ENCODE measurements around the gene MLLT1. TPM values are rescaled to one million over a fixed set of nuclear protein-coding genes. Genes with fewer than 3 reads are reported as not detected.

MLLT1 gene
- total and polyA plus RNA-seq, 10 donors: 10.1 to 57.2 (median 25.1) TPM

DNA sequence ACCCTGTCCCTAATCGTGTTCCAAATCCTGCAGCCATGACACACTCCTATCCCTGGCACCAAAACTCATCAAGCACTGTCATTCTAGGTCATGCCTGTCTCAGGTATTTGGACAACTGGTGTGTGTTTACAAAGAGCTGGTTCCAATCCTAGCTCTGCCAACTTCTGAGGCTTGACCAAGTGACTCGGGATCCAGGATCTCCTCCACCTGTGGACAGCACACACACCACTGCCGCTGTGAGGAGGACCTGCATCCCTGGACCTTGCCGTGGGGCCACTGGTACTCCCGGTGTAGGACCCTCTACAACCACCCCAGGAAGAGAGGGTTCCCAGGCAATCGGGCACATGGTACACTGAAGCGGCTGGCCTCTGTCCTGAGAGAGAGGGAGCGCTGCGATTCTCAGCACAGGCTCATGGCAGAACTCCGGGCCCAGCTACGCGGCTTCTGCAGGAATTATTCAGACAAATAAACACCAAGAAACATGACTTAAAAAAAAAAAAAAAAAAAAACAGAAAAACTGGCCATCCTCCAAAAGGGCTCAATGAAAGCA, 20.4 kb downstream of the MLLT1 start:
- no peak overlapping the region for H3K4me3 ChIP-seq
- intact Hi-C loops (cut with DNase I; ENCODE audit: low total_unique reads): no loop called here
- H3K27me3 ChIP-seq (replicated peaks in 1 of 7): no peaks in the 10 kb centered on the region
- no peak for DNase-seq
- H3K27ac ChIP-seq: no peak overlapping the region
- 88 to 96% (median 93%) methylated on average over 9 to 12 of the region's 12 CpGs for WGBS, 5 donors
- TF ChIP-seq, protein P1, sequence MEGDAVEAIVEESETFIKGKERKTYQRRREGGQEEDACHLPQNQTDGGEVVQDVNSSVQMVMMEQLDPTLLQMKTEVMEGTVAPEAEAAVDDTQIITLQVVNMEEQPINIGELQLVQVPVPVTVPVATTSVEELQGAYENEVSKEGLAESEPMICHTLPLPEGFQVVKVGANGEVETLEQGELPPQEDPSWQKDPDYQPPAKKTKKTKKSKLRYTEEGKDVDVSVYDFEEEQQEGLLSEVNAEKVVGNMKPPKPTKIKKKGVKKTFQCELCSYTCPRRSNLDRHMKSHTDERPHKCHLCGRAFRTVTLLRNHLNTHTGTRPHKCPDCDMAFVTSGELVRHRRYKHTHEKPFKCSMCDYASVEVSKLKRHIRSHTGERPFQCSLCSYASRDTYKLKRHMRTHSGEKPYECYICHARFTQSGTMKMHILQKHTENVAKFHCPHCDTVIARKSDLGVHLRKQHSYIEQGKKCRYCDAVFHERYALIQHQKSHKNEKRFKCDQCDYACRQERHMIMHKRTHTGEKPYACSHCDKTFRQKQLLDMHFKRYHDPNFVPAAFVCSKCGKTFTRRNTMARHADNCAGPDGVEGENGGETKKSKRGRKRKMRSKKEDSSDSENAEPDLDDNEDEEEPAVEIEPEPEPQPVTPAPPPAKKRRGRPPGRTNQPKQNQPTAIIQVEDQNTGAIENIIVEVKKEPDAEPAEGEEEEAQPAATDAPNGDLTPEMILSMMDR (IDR thresholded peaks at IDR 0.05 in 8 of 11, conservative IDR thresholded peaks at IDR 0.05 in 3 of 11): no peak
- TF ChIP-seq POLR2AphosphoS5 (IDR thresholded peaks at IDR 0.05) (no peak), POLR2A (IDR thresholded peaks at IDR 0.05) (no peak)
- H3K4me1 ChIP-seq: peaks cover 0 to 59% (median 19%) of the 10 kb centered on the region in 6 donors
- H3K36me3 ChIP-seq: peaks cover 0 to 97% (median 41%) of the 10 kb centered on the region in 6 donors
- no peaks in the 10 kb centered on the region for H3K9me3 ChIP-seq

DNA sequence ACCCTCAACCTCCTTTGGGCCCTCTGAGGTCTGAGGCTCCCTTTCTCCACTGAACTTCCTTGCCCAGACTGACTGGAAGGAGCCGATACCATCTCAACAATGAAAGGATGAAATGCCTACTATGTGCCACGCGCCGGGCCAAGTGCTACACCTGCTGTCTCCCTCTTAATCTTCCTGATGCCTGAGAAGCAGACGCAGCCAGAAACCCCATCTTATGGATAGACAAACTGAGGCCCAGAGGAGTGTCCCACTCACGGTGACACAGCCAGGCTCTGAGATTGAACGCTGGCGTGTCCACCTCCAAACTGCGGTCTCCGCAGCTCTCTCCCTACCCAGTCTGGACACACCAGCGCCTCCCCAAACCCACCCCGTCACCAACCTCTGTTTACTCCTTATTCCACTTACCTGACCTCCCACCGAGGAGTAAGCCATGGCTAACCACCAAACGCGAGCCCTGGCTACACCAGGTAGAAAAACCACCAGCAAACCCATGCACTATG, 20.9 kb downstream of the MLLT1 start:
- DNase-seq: no peak
- no peak overlapping the region for H3K27ac ChIP-seq
- peaks cover 0 to 97% (median 41%) of the 10 kb centered on the region in 6 donors for H3K36me3 ChIP-seq
- H3K4me3 ChIP-seq: no peak overlapping the region
- H3K27me3 ChIP-seq (replicated peaks in 1 of 7): no peaks in the 10 kb centered on the region
- H3K4me1 ChIP-seq: peaks cover 0 to 58% (median 17%) of the 10 kb centered on the region in 6 donors
- intact Hi-C loops (cut with DNase I; ENCODE audit: low total_unique reads): no loop called here
- 92 to 99% (median 96%) methylated on average over 15 of the region's 15 CpGs for WGBS, 5 donors
- TF ChIP-seq, protein P1 (IDR thresholded peaks at IDR 0.05 in 8 of 11, conservative IDR thresholded peaks at IDR 0.05 in 3 of 11): no peak
- TF ChIP-seq POLR2AphosphoS5 (IDR thresholded peaks at IDR 0.05) (no peak), POLR2A (IDR thresholded peaks at IDR 0.05) (no peak)
- no peaks in the 10 kb centered on the region for H3K9me3 ChIP-seq

DNA sequence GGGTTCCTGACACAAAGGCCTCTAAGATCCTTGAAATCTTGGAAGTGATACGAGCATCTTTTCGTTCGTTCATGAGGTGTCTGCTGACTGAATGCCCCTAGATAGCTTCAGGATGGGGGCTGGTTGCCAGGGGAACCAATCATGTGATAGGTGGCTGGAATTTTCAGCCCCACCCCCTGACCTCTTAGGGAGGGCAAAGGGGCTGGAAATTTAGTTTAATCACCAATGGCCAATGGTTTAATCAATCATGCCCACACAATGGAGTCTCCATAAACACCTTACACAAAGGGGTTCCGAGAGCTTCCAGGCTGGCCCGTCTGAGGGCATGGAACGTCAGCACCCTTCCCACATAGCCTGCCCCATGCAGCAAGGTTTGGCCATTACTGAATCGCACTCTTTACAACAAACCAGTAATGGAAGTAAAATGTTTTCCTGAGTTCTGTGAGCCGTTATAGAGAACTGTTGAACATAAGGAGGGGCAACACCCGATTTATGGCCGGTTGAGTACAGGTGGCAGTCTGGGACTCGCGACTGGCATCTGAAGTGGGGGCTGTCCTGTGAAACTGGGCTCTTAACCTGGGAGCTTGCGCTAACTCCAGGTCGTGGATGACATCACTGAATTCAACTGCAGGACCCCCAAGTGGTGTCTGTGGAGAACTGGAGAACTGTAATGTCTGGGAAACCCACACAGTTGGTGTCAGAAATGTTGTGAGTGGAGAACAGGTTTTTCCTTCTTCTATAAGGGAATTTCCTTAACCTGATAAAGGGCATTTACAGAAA, 25.6 kb downstream of the MLLT1 start:
- no peak for TF ChIP-seq POLR2A (IDR thresholded peaks at IDR 0.05)
- TF ChIP-seq POLR2AphosphoS5 (IDR thresholded peaks at IDR 0.05): no peak
- TF ChIP-seq, protein P1 (IDR thresholded peaks at IDR 0.05 in 8 of 11, conservative IDR thresholded peaks at IDR 0.05 in 3 of 11): no peak

DNA sequence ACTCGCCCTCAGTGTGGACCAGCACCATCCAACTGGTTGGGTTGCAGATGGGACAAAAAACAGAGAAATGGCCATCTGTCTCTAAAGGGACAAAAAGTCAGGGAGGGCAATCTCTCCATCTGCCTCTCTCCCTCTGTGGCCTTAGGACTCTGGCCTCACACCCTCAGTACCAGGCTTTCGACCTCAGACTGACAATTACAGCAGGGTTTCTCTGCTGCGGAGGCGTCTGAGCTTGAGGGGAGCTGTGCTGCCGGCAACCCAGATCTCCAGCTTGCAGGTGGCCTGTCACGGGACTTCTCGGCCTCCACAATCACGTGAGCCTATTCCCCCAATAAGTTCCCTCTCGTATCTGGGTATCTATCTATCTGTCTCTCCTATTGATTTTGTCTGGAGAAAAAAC, 27.7 kb downstream of the MLLT1 start:
- Histone ChIP-seq H3K4me1 (peaks cover 8 to 66% (median 32%) of the 10 kb centered on the region in 6 donors), H3K9me3 (no peaks in the 10 kb centered on the region), H3K27ac (peak overlapping the region in 3 of 8 donors; percentile 72 to 84 (median 80)), H3K27me3 (replicated peaks in 1 of 7) (no peaks in the 10 kb centered on the region), H3K4me3 (no peak overlapping the region), H3K36me3 (peaks cover 0 to 32% (median 0%) of the 10 kb centered on the region in 6 donors)
- TF ChIP-seq, protein P1 (IDR thresholded peaks at IDR 0.05 in 8 of 11, conservative IDR thresholded peaks at IDR 0.05 in 3 of 11): no peak
- TF ChIP-seq POLR2AphosphoS5 (IDR thresholded peaks at IDR 0.05) (no peak), POLR2A (IDR thresholded peaks at IDR 0.05) (no peak)
- DNase-seq: peak; percentile 32
- 92 to 97% (median 95%) methylated on average over 9 of the region's 9 CpGs for WGBS, 5 donors
- intact Hi-C loops (cut with DNase I; ENCODE audit: low total_unique reads): no loop called here

More for the DNA sequence above, 25.6 kb downstream of the MLLT1 start:
- Histone ChIP-seq H3K4me1 (peaks cover 0 to 62% (median 20%) of the 10 kb centered on the region in 6 donors), H3K36me3 (peaks cover 0 to 52% (median 10%) of the 10 kb centered on the region in 6 donors), H3K4me3 (no peak overlapping the region), H3K27me3 (replicated peaks in 1 of 7) (no peaks in the 10 kb centered on the region), H3K27ac (no peak overlapping the region), H3K9me3 (no peaks in the 10 kb centered on the region)
- 94 to 97% (median 95%) methylated on average over 14 of the region's 14 CpGs for WGBS, 5 donors
- intact Hi-C loops (cut with DNase I; ENCODE audit: low total_unique reads): no loop called here
- peak; percentile 44 for DNase-seq
